ENCODE results near the gene SVOP.

SVOP gene

GRCh38 chr12:108918960-108919642 is 101.8 kb downstream of the SVOP start:
- TF ChIP-seq CTCF (IDR thresholded peaks at IDR 0.05; ENCODE audit: borderline replicate concordance, control extremely low read depth, extremely low read depth, insufficient read depth, missing control alignments) = no peak
- in situ Hi-C loops (cut with MboI; ENCODE audit: low sequenced_read_pairs, unreplicated experiment) = no loop called here
- no peak for DNase-seq (ENCODE audit: low spot score)

GRCh38 chr12:108918206-108918605 is 102.7 kb downstream of the SVOP start:
- TF ChIP-seq CTCF (IDR thresholded peaks at IDR 0.05; ENCODE audit: borderline replicate concordance, control extremely low read depth, extremely low read depth, insufficient read depth, missing control alignments) = no peak
- in situ Hi-C loops (cut with MboI; ENCODE audit: low sequenced_read_pairs, unreplicated experiment) = no loop called here
- DNase-seq (ENCODE audit: low spot score) = no peak

GRCh38 chr12:108916336-108916735 is 104.5 kb downstream of the SVOP start:
- DNase-seq (ENCODE audit: low spot score) = no peak
- in situ Hi-C loops (cut with MboI; ENCODE audit: low sequenced_read_pairs, unreplicated experiment) = no loop called here
- TF ChIP-seq CTCF (IDR thresholded peaks at IDR 0.05; ENCODE audit: borderline replicate concordance, control extremely low read depth, extremely low read depth, insufficient read depth, missing control alignments) = no peak

- DNase-seq (ENCODE audit: low spot score) = no peak
- no peak for TF ChIP-seq CTCF (IDR thresholded peaks at IDR 0.05; ENCODE audit: borderline replicate concordance, control extremely low read depth, extremely low read depth, insufficient read depth, missing control alignments)
- in situ Hi-C loops (cut with MboI; ENCODE audit: low sequenced_read_pairs, unreplicated experiment) = no loop called here
Measured at GRCh38 chr12:108915632-108916133, 105.2 kb downstream of the SVOP start.

GRCh38 chr12:108914121-108914531 is 106.7 kb downstream of the SVOP start:
- no peak for DNase-seq (ENCODE audit: low spot score)
- no peak for TF ChIP-seq CTCF (IDR thresholded peaks at IDR 0.05; ENCODE audit: borderline replicate concordance, control extremely low read depth, extremely low read depth, insufficient read depth, missing control alignments)
- in situ Hi-C loops (cut with MboI; ENCODE audit: low sequenced_read_pairs, unreplicated experiment) = no loop called here

GRCh38 chr12:108912361-108912760 is 108.5 kb downstream of the SVOP start:
- in situ Hi-C loops (cut with MboI; ENCODE audit: low sequenced_read_pairs, unreplicated experiment) = no loop called here
- no peak for DNase-seq (ENCODE audit: low spot score)
- TF ChIP-seq CTCF (IDR thresholded peaks at IDR 0.05; ENCODE audit: borderline replicate concordance, control extremely low read depth, extremely low read depth, insufficient read depth, missing control alignments) = no peak
